Tracheal epithelial cell (primary cell): ENCODE results near the gene STX1A. TPM values are rescaled to one million over a fixed set of nuclear protein-coding genes. Genes with fewer than 3 reads are reported as not detected.

Source experiments
- total RNA-seq: library from RNA; depleted of rRNA; stranded (reverse); fragments of >200 nt; gene quantifications from 2 replicates; pipeline ENCODE4 v1.2.1, GENCODE V29; 2014

STX1A gene
- total RNA-seq = 6.7 and 8.1 TPM in 2 replicates

DNA sequence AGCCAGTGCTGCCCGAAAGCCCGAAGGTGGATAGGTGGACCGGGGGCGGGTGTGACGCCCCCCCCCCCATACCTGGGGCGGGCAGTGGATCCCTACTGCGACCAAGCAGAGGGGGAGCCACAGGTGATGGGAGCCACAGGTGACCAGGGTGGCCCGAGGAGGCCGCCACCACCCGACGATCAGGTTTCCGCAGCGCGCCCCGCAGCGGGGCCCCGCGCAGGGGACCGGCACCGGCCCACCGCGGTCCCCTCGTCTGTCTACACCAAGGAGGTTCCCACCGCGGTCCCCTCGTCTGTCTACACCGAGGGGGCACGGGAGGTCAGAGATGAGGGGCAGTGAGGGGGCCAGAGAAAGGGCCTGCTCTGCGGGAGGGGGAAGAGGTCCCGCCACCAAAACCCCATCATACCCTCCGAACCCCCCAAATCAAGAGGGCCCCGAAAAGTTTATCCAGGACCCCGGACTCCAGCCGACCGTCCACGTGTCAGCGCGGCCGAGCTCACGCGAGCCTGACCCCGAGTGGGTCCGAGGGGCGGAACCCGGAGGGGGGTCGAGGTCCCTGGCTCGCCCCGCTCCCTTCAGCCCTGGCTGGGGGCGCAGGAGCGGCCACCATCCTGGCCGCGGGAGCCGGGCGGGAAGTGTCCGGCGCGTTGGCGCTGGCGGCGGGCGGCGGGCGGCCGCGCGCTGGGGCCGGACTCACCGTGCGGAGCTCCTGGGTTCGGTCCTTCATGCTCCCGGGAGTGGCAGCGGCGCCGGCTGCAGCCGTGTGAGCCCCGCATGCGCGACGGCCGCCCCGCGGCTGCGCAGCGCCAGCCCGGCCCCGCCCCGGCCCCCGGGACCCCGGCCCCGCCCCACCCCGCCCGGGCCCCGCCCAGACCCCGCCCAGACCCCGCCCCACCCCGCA, at the start of gene STX1A:
TSS of gene STX1A (minus strand) at position 765 of the 901 bp plus-strand sequence. CDS start at position 727, 38 bp downstream.

GRCh38 chr7:73738612-73739386, 19.3 kb upstream of the STX1A start, which contains the start of gene ABHD11:
Gene ABHD11 (minus strand): TSS chr7:73738802. CDS start chr7:73738770, 32 bp downstream.

DNA sequence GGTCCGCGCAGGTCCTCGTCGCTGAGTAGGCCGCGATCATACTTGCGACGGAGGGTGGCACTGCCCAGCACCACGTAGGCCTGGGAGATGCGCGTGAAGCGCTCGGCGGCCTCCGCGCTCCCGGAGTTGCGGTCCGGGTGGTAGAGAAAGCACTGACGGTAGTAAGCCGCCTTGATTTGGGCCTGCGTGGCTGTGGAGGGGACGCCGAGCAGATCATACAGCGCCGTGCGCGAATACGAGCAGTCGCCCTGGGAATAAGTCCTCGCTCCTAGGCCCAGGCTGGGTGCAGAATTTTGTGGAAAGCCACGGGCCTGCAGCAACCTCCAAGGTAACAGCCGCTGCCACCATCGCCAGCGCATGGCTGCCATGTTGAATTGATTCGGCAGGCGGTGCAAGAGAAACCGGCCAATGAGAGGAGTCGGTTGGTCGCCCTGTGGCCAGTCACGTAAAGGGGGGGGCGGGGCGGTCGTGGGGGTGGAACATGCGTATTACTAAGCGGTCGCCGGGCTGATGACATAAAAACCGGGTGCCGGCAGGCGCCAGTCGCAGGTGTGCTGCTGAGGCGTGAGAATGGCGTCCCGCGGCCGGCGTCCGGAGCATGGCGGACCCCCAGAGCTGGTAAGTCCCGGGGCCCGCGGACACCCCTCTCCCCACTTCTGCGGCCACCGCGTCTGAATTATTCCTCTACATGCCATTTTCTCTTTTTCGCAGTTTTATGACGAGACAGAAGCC, 36.2 kb downstream of the STX1A start, which contains the start of the genes BUD23 and DNAJC30:
TSS of gene BUD23 (plus strand) at position 542 of the 732 bp plus-strand sequence. CDS start at position 571, 29 bp downstream.
TSS of gene DNAJC30 (minus strand) at position 398 of the 732 bp plus-strand sequence. CDS start at position 368, 30 bp downstream.

GRCh38 chr7:73667344-73668102, 51.9 kb downstream of the STX1A start, which contains the start of gene VPS37D:
Gene VPS37D (plus strand): TSS chr7:73667831. CDS start chr7:73667959, 128 bp downstream.

Other genes with a start within 250 kb of the STX1A start
- 41.8 and 42.2 TPM in 2 replicates for gene BAZ1B, start 197.4 kb downstream of the STX1A start, total RNA-seq
- gene BCL7B, start 162.0 kb downstream of the STX1A start, total RNA-seq = 19.0 and 20.0 TPM in 2 replicates
- 65.2 and 100 TPM in 2 replicates for gene TBL2, start 141.1 kb downstream of the STX1A start, total RNA-seq
- gene MLXIPL, start 95.1 kb downstream of the STX1A start, total RNA-seq = not detected in 2 replicates
- 2.6 and 7.2 TPM in 2 replicates for gene VPS37D, start 51.8 kb downstream of the STX1A start, total RNA-seq
- 0.72 and 1.1 TPM in 2 replicates for gene DNAJC30, start 36.2 kb downstream of the STX1A start, total RNA-seq
- gene BUD23, start 36.1 kb downstream of the STX1A start, total RNA-seq = 40.7 and 44.5 TPM in 2 replicates
- gene ABHD11, start 19.1 kb upstream of the STX1A start, total RNA-seq = 3.8 and 29.6 TPM in 2 replicates
- 2.7 TPM in 1 of 2 replicates, not detected in the other for gene CLDN3, start 50.6 kb upstream of the STX1A start, total RNA-seq
- 60.3 and 251 TPM in 2 replicates for gene CLDN4, start 111.3 kb upstream of the STX1A start, total RNA-seq
- 6.3 TPM in 1 of 2 replicates, not detected in the other for gene METTL27, start 122.8 kb upstream of the STX1A start, total RNA-seq
- gene TMEM270, start 141.5 kb upstream of the STX1A start, total RNA-seq = not detected in 2 replicates